ENCODE measurements around the gene EIF4EBP2. TPM values are rescaled to one million over a fixed set of nuclear protein-coding genes. Genes with fewer than 3 reads are reported as not detected.

EIF4EBP2 gene
- total and polyA plus RNA-seq, 2 of the 13 experiments (the other 11 are each of a cell fraction or from before 2014, with no cell fraction given): 16.9 to 22.0 TPM

- TF ChIP-seq ZNF317 (CRISPR knock-in tag; IDR thresholded peaks at IDR 0.05) (0 out of 2 replicates have a peak, but pooled peaks have one; percentile 41), ZNF414 (CRISPR knock-in tag; IDR thresholded peaks at IDR 0.05) (no peak), ZSCAN20 (CRISPR knock-in tag; IDR thresholded peaks at IDR 0.05; ENCODE audit: borderline replicate concordance) (no peak), ZNF607 (CRISPR knock-in tag; IDR thresholded peaks at IDR 0.05; ENCODE audit: borderline replicate concordance) (no peak), JARID2 (CRISPR knock-in tag; IDR thresholded peaks at IDR 0.05; ENCODE audit: insufficient replicate concordance) (no peak), HHEX (CRISPR knock-in tag; IDR thresholded peaks at IDR 0.05) (no peak), TERF1 (CRISPR knock-in tag; IDR thresholded peaks at IDR 0.05) (no peak), MLX (CRISPR knock-in tag; IDR thresholded peaks at IDR 0.05) (no peak), ZNF792 (CRISPR knock-in tag; IDR thresholded peaks at IDR 0.05) (no peak), FIP1L1 (IDR thresholded peaks at IDR 0.05; ENCODE audit: borderline replicate concordance, insufficient read depth, low read depth, low read length) (no peak), ZNF33A (CRISPR knock-in tag; IDR thresholded peaks at IDR 0.05; ENCODE audit: borderline replicate concordance) (no peak), GATA4 (IDR thresholded peaks at IDR 0.05; ENCODE audit: borderline replicate concordance, low read depth) (no peak), TGIF2 (CRISPR knock-in tag; IDR thresholded peaks at IDR 0.05) (no peak), TBX3 (IDR thresholded peaks at IDR 0.05; ENCODE audit: borderline replicate concordance) (no peak), ADNP (CRISPR knock-in tag; IDR thresholded peaks at IDR 0.05) (no peak), KDM2A (CRISPR knock-in tag; IDR thresholded peaks at IDR 0.05; ENCODE audit: borderline replicate concordance, low read depth) (no peak), PBX3 (CRISPR knock-in tag; IDR thresholded peaks at IDR 0.05; ENCODE audit: borderline replicate concordance) (no peak), ZNF703 (CRISPR knock-in tag; IDR thresholded peaks at IDR 0.05; ENCODE audit: borderline replicate concordance) (no peak), IKZF5 (CRISPR knock-in tag; IDR thresholded peaks at IDR 0.05) (no peak), RXRB (CRISPR knock-in tag; IDR thresholded peaks at IDR 0.05; ENCODE audit: borderline replicate concordance) (no peak), ZNF24 (IDR thresholded peaks at IDR 0.05) (no peak), MYNN (CRISPR knock-in tag; IDR thresholded peaks at IDR 0.05; ENCODE audit: low read depth) (no peak)
These were observed 22.2 kb upstream of the EIF4EBP2 start (continued) for GRCh38 chr10:70381471-70382421.
